GM23338 (cell line): Measurements from ENCODE around the gene PGM3. TPM values are rescaled to one million over a fixed set of nuclear protein-coding genes. Genes with fewer than 3 reads are reported as not detected.
A peak's percentile ranks its signal among the peaks of the same experiment; 100 is the strongest.

ENCODE experiments used
- ATAC-seq: fragments of 200-7000 bp; cut with Tn5 transposase; 3 replicates; pipeline ENCODE4 v1.9.1; 2020
- DNase-seq: peaks from one replicate; pipeline ENCODE4 v3.0.0-alpha.2; 2015; ENCODE audit warnings: low spot score
- H2AFZ ChIP-seq: fragments of 200-600 bp; sonication (generic); 2 replicates; pipeline ENCODE4 v1.8.0; 2016; ENCODE audit warnings: antibody characterized with exemption, mild to moderate bottlenecking, moderate library complexity
- H3F3A ChIP-seq: fragments of 200-600 bp; sonication (generic); replicated peaks from 2 replicates; pipeline ENCODE4 v1.8.0; 2017; ENCODE audit warnings: antibody characterized with exemption, mixed run types, low read depth
- H3K27ac ChIP-seq: fragments of 200-600 bp; sonication (generic); 2 replicates; pipeline ENCODE4 v1.6.1; 2016; ENCODE audit warnings: low read depth
- H3K27me3 ChIP-seq: fragments of 200-600 bp; sonication (generic); 2 replicates; pipeline ENCODE4 v1.8.0; 2016; ENCODE audit warnings: mild to moderate bottlenecking, mixed run types, moderate library complexity; ENCODE audit not compliant: insufficient read depth
- H3K36me3 ChIP-seq: fragments of 200-600 bp; sonication (generic); 2 replicates; pipeline ENCODE4 v1.8.0; 2016; ENCODE audit warnings: mild to moderate bottlenecking; ENCODE audit not compliant: insufficient read depth
- H3K4me1 ChIP-seq: fragments of 200-600 bp; sonication (generic); 2 replicates; pipeline ENCODE4 v1.8.0; 2016; ENCODE audit warnings: mild to moderate bottlenecking, moderate library complexity; ENCODE audit not compliant: insufficient read depth
- H3K4me2 ChIP-seq: fragments of 200-600 bp; sonication (generic); 2 replicates; pipeline ENCODE4 v1.7.1; 2017; ENCODE audit warnings: mixed run types
- H3K4me3 ChIP-seq: fragments of 200-600 bp; sonication (generic); 2 replicates; pipeline ENCODE4 v1.6.1; 2016; ENCODE audit warnings: mixed run types
- H3K79me2 ChIP-seq: fragments of 200-600 bp; sonication (generic); replicated peaks from 2 replicates; pipeline ENCODE4 v1.8.0; 2017; ENCODE audit warnings: mild to moderate bottlenecking; ENCODE audit not compliant: insufficient read depth
- H3K9me2 ChIP-seq: fragments of 200-600 bp; sonication (generic); 2 replicates; pipeline ENCODE4 v1.8.0; 2017; ENCODE audit not compliant: insufficient read depth
- H4K20me1 ChIP-seq: fragments of 200-600 bp; sonication (generic); replicated peaks from 2 replicates; pipeline ENCODE4 v1.8.0; 2017; ENCODE audit warnings: mild to moderate bottlenecking; ENCODE audit not compliant: insufficient read depth
- H3K27ac Mint-ChIP-seq: 2 replicates; pipeline ENCODE4 v1.8.0; 2020; ENCODE audit warnings: inconsistent platforms, mild to moderate bottlenecking, moderate library complexity, mixed read lengths
- H3K27me3 Mint-ChIP-seq: 3 replicates; pipeline ENCODE4 v1.8.0; 2022; ENCODE audit warnings: low read depth, mild to moderate bottlenecking, moderate library complexity, mixed read lengths, inconsistent platforms; ENCODE audit not compliant: insufficient read depth, poor library complexity
- H3K36me3 Mint-ChIP-seq: 3 replicates; pipeline ENCODE4 v1.8.0; 2021; ENCODE audit warnings: low read depth, mild to moderate bottlenecking, inconsistent platforms, moderate library complexity, mixed read lengths
- H3K4me1 Mint-ChIP-seq: 3 replicates; pipeline ENCODE4 v1.8.0; 2020; ENCODE audit warnings: mild to moderate bottlenecking, inconsistent platforms, mixed read lengths
- H3K4me3 Mint-ChIP-seq: 3 replicates; pipeline ENCODE4 v1.8.0; 2021; ENCODE audit warnings: moderate library complexity, mild to moderate bottlenecking, inconsistent platforms, mixed read lengths
- H3K9me3 Mint-ChIP-seq: 3 replicates; pipeline ENCODE4 v1.8.0; 2020; ENCODE audit warnings: moderate library complexity, mild to moderate bottlenecking, inconsistent platforms, mixed read lengths
- CREB1 ChIP-seq: fragments of 250-450 bp; sonication (Bioruptor Pico); IDR thresholded peaks from 2 replicates; pipeline ENCODE4 v1.5.0; 2020; ENCODE audit warnings: low read depth, mild to moderate bottlenecking, moderate library complexity
- ETS1 ChIP-seq: IDR thresholded peaks from 2 replicates; pipeline ENCODE4 v1.6.1; 2016; ENCODE audit warnings: antibody characterized with exemption
- EZH2 ChIP-seq: fragments of 200-600 bp; sonication (generic); IDR thresholded peaks from one replicate; pipeline ENCODE4 v1.8.0; 2017; ENCODE audit warnings: antibody characterized with exemption, mild to moderate bottlenecking, low read depth; ENCODE audit not compliant: unreplicated experiment
- NANOG ChIP-seq: IDR thresholded peaks from 2 replicates; pipeline ENCODE4 v1.6.1; 2016; ENCODE audit warnings: antibody characterized with exemption, borderline replicate concordance
- POLR2AphosphoS5 ChIP-seq: IDR thresholded peaks from 2 replicates; pipeline ENCODE4 v1.6.1; 2016; ENCODE audit warnings: antibody characterized with exemption, low read depth
- REST ChIP-seq: IDR thresholded peaks from one replicate; pipeline ENCODE4 v1.6.1; 2018; ENCODE audit warnings: antibody characterized with exemption; ENCODE audit not compliant: unreplicated experiment
- ZNF114 ChIP-seq: fragments of 250-450 bp; sonication (Bioruptor Pico); IDR thresholded peaks from 2 replicates; pipeline ENCODE4 v1.5.0; 2020; ENCODE audit warnings: mild to moderate bottlenecking, moderate library complexity
- ZNF331 ChIP-seq: fragments of 250-450 bp; sonication (Bioruptor Pico); IDR thresholded peaks from 2 replicates; pipeline ENCODE4 v1.5.0; 2020; ENCODE audit warnings: low read depth, mild to moderate bottlenecking, moderate library complexity
- polyA plus RNA-seq: library from polyadenylated mRNA; unstranded; fragments of >200 nt; fragmentation: Nextera tagmentation; extraction: Ambion mirVana; gene quantifications from 2 replicates; pipeline ENCODE4 v1.2.1, GENCODE V29; 2016
- total RNA-seq: library from RNA; depleted of rRNA; stranded (reverse); fragments of >200 nt; shearing (Covaris generic); gene quantifications from 2 replicates; pipeline ENCODE4 v1.2.3, GENCODE V29; 2014

Gene PGM3
- total and polyA plus RNA-seq, 2 experiments from 2014 or later, result 23.8 to 35.3 TPM

- H3K36me3 ChIP-seq, result peaks cover 64% of the 10 kb centered on the region
- no peaks in the 10 kb centered on the region for H3K9me2 ChIP-seq
- no peaks in the 10 kb centered on the region for H3K27me3 Mint-ChIP-seq
- no peaks in the 10 kb centered on the region for H4K20me1 ChIP-seq
- H3K27ac ChIP-seq, result no peak overlapping the region
- TF ChIP-seq ZNF114 (no peak), ETS1 (no peak), EZH2 (no peak), NANOG (no peak), CREB1 (CRISPR knock-in tag) (no peak), REST (no peak)
- H3K4me1 ChIP-seq, result no peaks in the 10 kb centered on the region
- DNase-seq, result no peak
- no peak overlapping the region for H3K4me3 Mint-ChIP-seq
- H3F3A ChIP-seq, result no peaks in the 10 kb centered on the region
- no peak overlapping the region for H3K4me2 ChIP-seq
- no peak overlapping the region for H3K27ac Mint-ChIP-seq
- no peaks in the 10 kb centered on the region for H3K9me3 Mint-ChIP-seq
- no peak for ATAC-seq
- H2AFZ ChIP-seq, result no peak overlapping the region
- no peaks in the 10 kb centered on the region for H3K27me3 ChIP-seq
- H3K4me1 Mint-ChIP-seq, result no peaks in the 10 kb centered on the region
- no peaks in the 10 kb centered on the region for H3K79me2 ChIP-seq
- H3K4me3 ChIP-seq, result no peak overlapping the region
- peaks cover 63% of the 10 kb centered on the region for H3K36me3 Mint-ChIP-seq
Measured at GRCh38 chr6:83168556-83168955, 24.5 kb downstream of the PGM3 start.

- H3K4me3 ChIP-seq, result no peak overlapping the region
- no peak overlapping the region for H3K27ac ChIP-seq
Measured at GRCh38 chr6:83167726-83168278, 25.3 kb downstream of the PGM3 start.

More at GRCh38 chr6:83167726-83168278, 25.3 kb downstream of the PGM3 start:
- Mint-ChIP-seq H3K27ac (peak overlapping the region; percentile 80; the same call in 1 of the 2 replicates), H3K27me3 (no peaks in the 10 kb centered on the region), H3K36me3 (peaks cover 59% of the 10 kb centered on the region), H3K4me3 (no peak overlapping the region), H3K9me3 (no peaks in the 10 kb centered on the region), H3K4me1 (no peaks in the 10 kb centered on the region)
- Histone ChIP-seq H3K79me2 (no peaks in the 10 kb centered on the region), H3K4me2 (no peak overlapping the region), H3K4me1 (no peaks in the 10 kb centered on the region), H3K36me3 (peaks cover 57% of the 10 kb centered on the region), H3K9me2 (no peaks in the 10 kb centered on the region), H4K20me1 (no peaks in the 10 kb centered on the region), H2AFZ (no peak overlapping the region), H3K27me3 (no peaks in the 10 kb centered on the region), H3F3A (no peaks in the 10 kb centered on the region)
- ATAC-seq, result no peak
- DNase-seq, result no peak
- TF ChIP-seq REST (no peak), ZNF331 (no peak), ZNF114 (no peak), ETS1 (no peak), POLR2AphosphoS5 (no peak), CREB1 (CRISPR knock-in tag) (no peak)
